ENCODE measurements around the gene FXYD6. TPM values are rescaled to one million over a fixed set of nuclear protein-coding genes. Genes with fewer than 3 reads are reported as not detected.

FXYD6 gene
- total and polyA plus RNA-seq, 3 donors from 2014 or later: 186 to 439 (median 191) TPM

- WGBS, 2 donors: 97% methylated on average over 3 of the region's 3 CpGs
- no peak overlapping the region for H3K4me3 ChIP-seq
- peaks cover 12% of the 10 kb centered on the region for H3K4me1 ChIP-seq
- DNase-seq: no peak
- no peak overlapping the region for H3K27ac ChIP-seq
- H3K9me3 ChIP-seq: no peaks in the 10 kb centered on the region
- no peak for TF ChIP-seq POLR2A (IDR thresholded peaks at IDR 0.05)
- TF ChIP-seq CTCF (IDR thresholded peaks at IDR 0.05): no peak
- H3K36me3 ChIP-seq (ENCODE audit: low read depth, missing control alignments): no peaks in the 10 kb centered on the region
- H3K27me3 ChIP-seq: no peaks in the 10 kb centered on the region
- intact Hi-C loops (cut with DNase I; ENCODE audit: low total_unique reads): no loop called here
These were observed 16.2 kb upstream of the FXYD6 start for GRCh38 chr11:117892651-117893050.

- Histone ChIP-seq H3K9me3 (no peaks in the 10 kb centered on the region), H3K27ac (no peak overlapping the region), H3K4me1 (peaks cover 17% of the 10 kb centered on the region), H3K27me3 (no peaks in the 10 kb centered on the region), H3K4me3 (no peak overlapping the region), H3K36me3 (ENCODE audit: low read depth, missing control alignments) (no peaks in the 10 kb centered on the region)
- peak; percentile 9 for DNase-seq
- 82 to 91% methylated on average over 2 of the region's 2 CpGs for WGBS, 2 donors
- intact Hi-C loops (cut with DNase I; ENCODE audit: low total_unique reads): no loop called here
- TF ChIP-seq POLR2A (IDR thresholded peaks at IDR 0.05) (no peak), CTCF (IDR thresholded peaks at IDR 0.05) (no peak)
These were observed 14.9 kb upstream of the FXYD6 start for GRCh38 chr11:117891362-117891761.

GRCh38 chr11:117888139-117888566, 11.7 kb upstream of the FXYD6 start:
- Histone ChIP-seq H3K27me3 (no peaks in the 10 kb centered on the region), H3K27ac (peak overlapping the region; percentile 32 to 46), H3K9me3 (no peaks in the 10 kb centered on the region), H3K36me3 (ENCODE audit: low read depth, missing control alignments) (no peaks in the 10 kb centered on the region), H3K4me3 (no peak overlapping the region), H3K4me1 (peaks cover 34% of the 10 kb centered on the region)
- intact Hi-C loops (cut with DNase I; ENCODE audit: low total_unique reads): no loop called here
- no peak for TF ChIP-seq CTCF (IDR thresholded peaks at IDR 0.05)
- TF ChIP-seq POLR2A (IDR thresholded peaks at IDR 0.05): no peak
- peak; percentile 16 for DNase-seq
- WGBS, 2 donors: 67 to 68% methylated on average over 8 of the region's 8 CpGs

GRCh38 chr11:117887431-117888138, 11.1 kb upstream of the FXYD6 start:
- Histone ChIP-seq H3K36me3 (ENCODE audit: low read depth, missing control alignments) (no peaks in the 10 kb centered on the region), H3K4me3 (no peak overlapping the region), H3K27ac (peak overlapping the region; percentile 32 to 46), H3K4me1 (peaks cover 34% of the 10 kb centered on the region), H3K27me3 (no peaks in the 10 kb centered on the region), H3K9me3 (no peaks in the 10 kb centered on the region)
- intact Hi-C loops (cut with DNase I; ENCODE audit: low total_unique reads): no loop called here
- 62 to 65% methylated on average over 9 of the region's 9 CpGs for WGBS, 2 donors
- TF ChIP-seq POLR2A (IDR thresholded peaks at IDR 0.05): no peak
- no peak for TF ChIP-seq CTCF (IDR thresholded peaks at IDR 0.05)
- peak; percentile 14 for DNase-seq

- no peak overlapping the region for H3K4me3 ChIP-seq
- no peaks in the 10 kb centered on the region for H3K36me3 ChIP-seq (ENCODE audit: low read depth, missing control alignments)
- peaks cover 34% of the 10 kb centered on the region for H3K4me1 ChIP-seq
- WGBS, 2 donors: 24 to 51% methylated on average over 11 of the region's 11 CpGs
- intact Hi-C loops (cut with DNase I; ENCODE audit: low total_unique reads): no loop called here
- peak overlapping the region; percentile 56 to 78 for H3K27ac ChIP-seq
- H3K9me3 ChIP-seq: no peaks in the 10 kb centered on the region
- H3K27me3 ChIP-seq: no peaks in the 10 kb centered on the region
- peak; percentile 89 for DNase-seq
- no peak for TF ChIP-seq POLR2A (IDR thresholded peaks at IDR 0.05)
- no peak for TF ChIP-seq CTCF (IDR thresholded peaks at IDR 0.05)
These were observed 9.3 kb upstream of the FXYD6 start for GRCh38 chr11:117885777-117886176.

All from testis (tissue), 3 donors.